ENCODE results near the gene COMMD9. TPM values are rescaled to one million over a fixed set of nuclear protein-coding genes. Genes with fewer than 3 reads are reported as not detected.

The COMMD9 gene
- total and polyA plus RNA-seq, 10 of the 15 experiments (the other 5 are each of a cell fraction or from before 2014, with no cell fraction given) = 31.4 to 119 (median 56.2) TPM

DNA sequence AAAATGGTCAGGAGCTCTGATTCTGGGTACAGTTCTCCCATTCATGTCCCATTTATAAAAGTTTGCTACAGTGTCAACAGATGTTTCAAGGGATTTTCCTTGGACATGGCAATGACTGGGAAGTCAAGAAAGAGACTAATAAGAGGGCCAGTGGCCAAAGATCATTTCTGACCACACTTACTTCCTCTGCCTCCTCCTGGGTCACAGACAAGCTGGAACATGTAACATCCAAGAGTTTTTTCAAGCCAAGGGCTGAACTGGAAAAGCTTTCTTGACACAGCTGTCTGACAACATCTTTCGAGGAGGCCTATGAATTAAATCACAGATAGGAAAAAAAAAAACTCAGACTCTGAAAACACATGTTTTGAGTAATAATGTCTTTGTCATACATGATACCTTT lies 8.7 kb downstream of the COMMD9 start:
- DNase-seq (ENCODE audit: low read depth, low spot score) (no peak), FAIRE-seq (no peak), ATAC-seq (no peak)
- peaks cover 0 to 3% of the 10 kb centered on the region in 2 experiments; a peak in 1 of 4 replicates for H3K36me3 ChIP-seq (ENCODE audit: control insufficient read depth in 2 of 2, insufficient read depth in 2 of 2, low read length in 1 of 2)
- in situ Hi-C loops (cut with MboI) (no loop called here), intact Hi-C loops (cut with micrococcal nuclease; ENCODE audit: unreplicated experiment) (no loop called here)
- no peak overlapping the region for H3K9ac ChIP-seq (ENCODE audit: control insufficient read depth, insufficient read depth, low read length)
- H3K79me2 ChIP-seq (ENCODE audit: control insufficient read depth, insufficient read depth, low read length) = no peaks in the 10 kb centered on the region; the same call in 1 of the 2 replicates
- BruUV-seq (replicated peaks) = no TSS peak
- ChIA-PET RAD21 (ENCODE audit: unreplicated experiment) (no interaction called here), CTCF (interaction anchor here (0.7 to 1.2 kb wide), 4 partner anchors 15 to 217 kb away, joined by 3 to 4 read pairs (median 3); no protein-coding TSS in a partner anchor), SMC1A (ENCODE audit: uncharacterized antibody, unreplicated experiment) (no interaction called here), POLR2A (no interaction called here)
- no peaks in the 10 kb centered on the region for H3K4me1 ChIP-seq (ENCODE audit: control insufficient read depth, insufficient read depth, low read length)
- no peaks in the 10 kb centered on the region; the same call in 1 of the 3 replicates for H3K9me3 ChIP-seq (replicated peaks; ENCODE audit: control insufficient read depth, insufficient read depth, low read length)
- H2AFZ ChIP-seq (ENCODE audit: control insufficient read depth, low read depth, low read length) = no peak overlapping the region
- TF ChIP-seq ATF7 (IDR thresholded peaks at IDR 0.05; ENCODE audit: low read depth) (no peak), MTA2 (IDR thresholded peaks at IDR 0.05; ENCODE audit: low read depth) (no peak), NRF1 (conservative IDR thresholded peaks at IDR 0.05; ENCODE audit: low read depth, low read length) (no peak), FOXK2 (IDR thresholded peaks at IDR 0.05) (no peak), PML (IDR thresholded peaks at IDR 0.05; ENCODE audit: low read length) (no peak), MEF2A (IDR thresholded peaks at IDR 0.05; ENCODE audit: insufficient read depth, low read depth, low read length) (no peak), ZSCAN29 (IDR thresholded peaks at IDR 0.05) (no peak), SUZ12 (IDR thresholded peaks at IDR 0.05; ENCODE audit: unreplicated experiment) (no peak)
- no peak overlapping the region for H3K27ac ChIP-seq (ENCODE audit: control insufficient read depth, insufficient read depth)
- 95% methylated on average over 1 of the region's 1 CpG for WGBS (ENCODE audit: insufficient coverage, insufficient replicate concordance, low lambda C conversion rate, missing lambda C conversion rate)
- no peaks in the 10 kb centered on the region for H4K20me1 ChIP-seq (ENCODE audit: control insufficient read depth, insufficient read depth)
- H3K27me3 ChIP-seq (replicated peaks in 1 of 2; ENCODE audit: control insufficient read depth in 2 of 2, insufficient read depth in 2 of 2, low read length in 1 of 2) = no peaks in the 10 kb centered on the region
- H3K4me2 ChIP-seq (ENCODE audit: control insufficient read depth, insufficient read depth) = no peak overlapping the region
- H3K4me3 ChIP-seq = no peak overlapping the region
